ENCODE measurements around the gene CCL3. TPM values are rescaled to one million over a fixed set of nuclear protein-coding genes. Genes with fewer than 3 reads are reported as not detected.
"Not testable (repeated sequence)": the region's sequence is repeated elsewhere in the genome, so short reads cannot be mapped to it uniquely, and the experiment has no call there.

The CCL3 gene
- total and polyA plus RNA-seq, 7 donors: 0.06 to 3.6 (median 0.27) TPM; not detected in 1

- ATAC-seq (peak in 1 of 4 donors; percentile 46), DNase-seq (no peak)
- Histone ChIP-seq H3K4me3 (no peak overlapping the region), H3K27me3 (ENCODE audit: insufficient read depth in 3 of 3, low read length in 2 of 3) (no peaks in the 10 kb centered on the region), H3K9me3 (no peaks in the 10 kb centered on the region), H3K27ac (no peak overlapping the region), H3K36me3 (ENCODE audit: insufficient read depth in 1 of 2, low read depth in 1 of 2) (no peaks in the 10 kb centered on the region), H3K4me1 (no peaks in the 10 kb centered on the region)
- intact Hi-C loops (cut with DNase I): no loop called here
- no peak for TF ChIP-seq CTCF (IDR thresholded peaks at IDR 0.05)
- WGBS, 3 donors: 85 to 87% (median 86%) methylated on average over 12 of the region's 12 CpGs
Measured at GRCh38 chr17:36118477-36119353, 28.8 kb upstream of the CCL3 start.

- Histone ChIP-seq H3K36me3 (ENCODE audit: insufficient read depth in 1 of 2, low read depth in 1 of 2) (no peaks in the 10 kb centered on the region), H3K4me1 (no peaks in the 10 kb centered on the region), H3K4me3 (no peak overlapping the region), H3K27ac (no peak overlapping the region), H3K9me3 (no peaks in the 10 kb centered on the region), H3K27me3 (ENCODE audit: insufficient read depth in 3 of 3, low read length in 2 of 3) (no peaks in the 10 kb centered on the region)
- intact Hi-C loops (cut with DNase I): no loop called here
- no peak for DNase-seq
- 24 to 29% (median 28%) methylated on average over 5 of the region's 5 CpGs for WGBS, 3 donors
- no peak for TF ChIP-seq CTCF (IDR thresholded peaks at IDR 0.05)
- no peak for ATAC-seq
Measured at GRCh38 chr17:36117505-36118382, 27.8 kb upstream of the CCL3 start.

DNA sequence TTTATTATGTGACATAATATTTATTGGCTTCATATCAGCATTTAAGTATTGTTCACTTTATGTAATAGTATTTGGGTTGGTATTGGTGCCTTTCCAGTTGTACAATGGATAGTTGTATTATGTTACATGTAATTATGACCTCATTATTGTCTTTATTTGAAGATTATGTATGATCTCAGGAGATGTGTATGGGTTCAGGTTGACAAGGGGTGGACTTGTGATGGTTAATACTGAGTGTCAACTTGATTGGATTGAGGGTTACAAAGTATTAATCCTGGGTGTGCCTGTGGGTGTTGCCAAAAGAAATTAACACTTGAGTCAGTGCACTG lies 25.7 kb upstream of the CCL3 start:
- ATAC-seq; H3K9me3 ChIP-seq; H3K4me1 ChIP-seq; DNase-seq; intact Hi-C loops (cut with DNase I); H3K27ac ChIP-seq; H3K4me3 ChIP-seq; H3K27me3 ChIP-seq (ENCODE audit: insufficient read depth in 3 of 3, low read length in 2 of 3); H3K36me3 ChIP-seq (ENCODE audit: insufficient read depth in 1 of 2, low read depth in 1 of 2): not testable (repeated sequence)

DNA sequence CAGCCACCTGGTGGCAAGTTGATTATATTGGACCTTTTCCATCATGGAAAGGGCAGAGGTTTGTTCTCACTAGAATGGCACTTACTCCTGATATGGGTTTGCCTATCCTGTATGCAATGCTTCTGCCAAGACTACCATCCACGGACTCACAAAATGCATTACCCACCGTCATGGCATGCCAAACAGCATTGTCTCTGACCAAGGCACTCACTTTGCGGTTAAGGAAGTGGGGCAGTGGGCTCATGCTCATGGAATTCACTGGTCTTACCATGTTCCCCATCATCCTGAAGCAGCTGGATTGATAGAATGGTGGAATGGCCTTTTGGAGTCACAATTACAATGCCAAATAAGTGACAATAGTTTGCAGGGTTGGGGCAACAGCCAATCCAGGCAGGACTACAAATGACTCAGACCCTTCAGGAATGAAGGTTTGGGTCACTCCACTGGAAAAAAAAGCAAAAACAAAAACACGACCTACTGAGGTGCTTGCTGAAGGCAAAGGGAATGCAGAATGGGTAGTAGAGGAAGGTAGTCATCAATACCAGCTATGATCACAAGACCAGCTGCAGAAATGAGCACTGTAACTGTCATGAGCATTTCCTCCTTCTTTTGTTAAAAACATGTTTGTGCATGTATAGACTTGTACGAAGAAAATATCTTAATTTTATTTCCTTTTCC lies 25.2 kb upstream of the CCL3 start:
- WGBS, 3 donors: 75 to 81% (median 79%) methylated on average over 5 of the region's 5 CpGs
- H3K27me3 ChIP-seq (ENCODE audit: insufficient read depth in 3 of 3, low read length in 2 of 3); intact Hi-C loops (cut with DNase I); ATAC-seq; H3K4me1 ChIP-seq; H3K27ac ChIP-seq; H3K4me3 ChIP-seq; DNase-seq; H3K9me3 ChIP-seq; H3K36me3 ChIP-seq (ENCODE audit: insufficient read depth in 1 of 2, low read depth in 1 of 2): not testable (repeated sequence)

GRCh38 chr17:36113131-36113530 lies 23.2 kb upstream of the CCL3 start:
- H3K9me3 ChIP-seq; H3K4me3 ChIP-seq; H3K4me1 ChIP-seq; intact Hi-C loops (cut with DNase I); DNase-seq; H3K36me3 ChIP-seq (ENCODE audit: insufficient read depth in 1 of 2, low read depth in 1 of 2); H3K27ac ChIP-seq; H3K27me3 ChIP-seq (ENCODE audit: insufficient read depth in 3 of 3, low read length in 2 of 3); ATAC-seq: not testable (repeated sequence)
- WGBS, 3 donors: 74 to 84% (median 83%) methylated on average over 1 of the region's 1 CpG

GRCh38 chr17:36112572-36112971 lies 22.6 kb upstream of the CCL3 start:
- no peak overlapping the region for H3K4me3 ChIP-seq
- intact Hi-C loops (cut with DNase I): no loop called here

More at GRCh38 chr17:36112572-36112971, 22.6 kb upstream of the CCL3 start:
- Histone ChIP-seq H3K36me3 (ENCODE audit: insufficient read depth in 1 of 2, low read depth in 1 of 2) (no peaks in the 10 kb centered on the region), H3K27ac (no peak overlapping the region), H3K9me3 (no peaks in the 10 kb centered on the region), H3K27me3 (ENCODE audit: insufficient read depth in 3 of 3, low read length in 2 of 3) (peaks cover 0 to 7% (median 0%) of the 10 kb centered on the region in 3 donors), H3K4me1 (no peaks in the 10 kb centered on the region)
- DNase-seq: no peak
- no peak for ATAC-seq
- TF ChIP-seq CTCF (IDR thresholded peaks at IDR 0.05): no peak
